Osteocyte (in vitro differentiated cells): ENCODE measurements around the gene SMC6. TPM values are rescaled to one million over a fixed set of nuclear protein-coding genes. Genes with fewer than 3 reads are reported as not detected.

Experiments used
- DNase-seq: peaks from one replicate; pipeline ENCODE4 v3.0.0; 2021; ENCODE audit warnings: mixed read lengths; ENCODE audit not compliant: unreplicated experiment; ENCODE audit errors: extremely low spot score
- H3K27ac Mint-ChIP-seq: one replicate; pipeline ENCODE4 v1.8.0; 2021; ENCODE audit warnings: mild to moderate bottlenecking, mixed read lengths; ENCODE audit not compliant: unreplicated experiment
- H3K27me3 Mint-ChIP-seq: one replicate; pipeline ENCODE4 v1.8.0; 2021; ENCODE audit warnings: mixed read lengths; ENCODE audit not compliant: unreplicated experiment
- H3K36me3 Mint-ChIP-seq: one replicate; pipeline ENCODE4 v1.8.0; 2021; ENCODE audit warnings: mixed read lengths; ENCODE audit not compliant: unreplicated experiment
- H3K4me1 Mint-ChIP-seq: one replicate; pipeline ENCODE4 v1.8.0; 2021; ENCODE audit warnings: mixed read lengths; ENCODE audit not compliant: unreplicated experiment
- H3K4me3 Mint-ChIP-seq: one replicate; pipeline ENCODE4 v1.8.0; 2021; ENCODE audit warnings: mild to moderate bottlenecking, moderate library complexity, mixed read lengths; ENCODE audit not compliant: unreplicated experiment
- H3K9me3 Mint-ChIP-seq: one replicate; pipeline ENCODE4 v1.8.0; 2021; ENCODE audit warnings: mixed read lengths; ENCODE audit not compliant: unreplicated experiment
- total RNA-seq: library from RNA; stranded (reverse); gene quantifications from 2 replicates; pipeline ENCODE4 v1.2.1, GENCODE V29; 2021
- TF ChIP-seq, protein P1 (sequence below): fragments of 200-600 bp; sonication (generic); IDR thresholded peaks from 2 replicates; pipeline ENCODE4 v1.5.0; 2021; ENCODE audit warnings: antibody characterized with exemption, mild to moderate bottlenecking, moderate library complexity

The SMC6 gene
- total RNA-seq, 1 donor from 2014 or later = 21.3 TPM

GRCh38 chr2:17709897-17710296 is 43.7 kb downstream of the SMC6 start:
- Mint-ChIP-seq H3K4me3 (no peak overlapping the region), H3K27me3 (no peaks in the 10 kb centered on the region), H3K27ac (no peak overlapping the region), H3K36me3 (peaks cover 27% of the 10 kb centered on the region), H3K4me1 (no peaks in the 10 kb centered on the region), H3K9me3 (no peaks in the 10 kb centered on the region)
- TF ChIP-seq, protein P1, sequence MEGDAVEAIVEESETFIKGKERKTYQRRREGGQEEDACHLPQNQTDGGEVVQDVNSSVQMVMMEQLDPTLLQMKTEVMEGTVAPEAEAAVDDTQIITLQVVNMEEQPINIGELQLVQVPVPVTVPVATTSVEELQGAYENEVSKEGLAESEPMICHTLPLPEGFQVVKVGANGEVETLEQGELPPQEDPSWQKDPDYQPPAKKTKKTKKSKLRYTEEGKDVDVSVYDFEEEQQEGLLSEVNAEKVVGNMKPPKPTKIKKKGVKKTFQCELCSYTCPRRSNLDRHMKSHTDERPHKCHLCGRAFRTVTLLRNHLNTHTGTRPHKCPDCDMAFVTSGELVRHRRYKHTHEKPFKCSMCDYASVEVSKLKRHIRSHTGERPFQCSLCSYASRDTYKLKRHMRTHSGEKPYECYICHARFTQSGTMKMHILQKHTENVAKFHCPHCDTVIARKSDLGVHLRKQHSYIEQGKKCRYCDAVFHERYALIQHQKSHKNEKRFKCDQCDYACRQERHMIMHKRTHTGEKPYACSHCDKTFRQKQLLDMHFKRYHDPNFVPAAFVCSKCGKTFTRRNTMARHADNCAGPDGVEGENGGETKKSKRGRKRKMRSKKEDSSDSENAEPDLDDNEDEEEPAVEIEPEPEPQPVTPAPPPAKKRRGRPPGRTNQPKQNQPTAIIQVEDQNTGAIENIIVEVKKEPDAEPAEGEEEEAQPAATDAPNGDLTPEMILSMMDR = no peak
- DNase-seq = no peak

DNA sequence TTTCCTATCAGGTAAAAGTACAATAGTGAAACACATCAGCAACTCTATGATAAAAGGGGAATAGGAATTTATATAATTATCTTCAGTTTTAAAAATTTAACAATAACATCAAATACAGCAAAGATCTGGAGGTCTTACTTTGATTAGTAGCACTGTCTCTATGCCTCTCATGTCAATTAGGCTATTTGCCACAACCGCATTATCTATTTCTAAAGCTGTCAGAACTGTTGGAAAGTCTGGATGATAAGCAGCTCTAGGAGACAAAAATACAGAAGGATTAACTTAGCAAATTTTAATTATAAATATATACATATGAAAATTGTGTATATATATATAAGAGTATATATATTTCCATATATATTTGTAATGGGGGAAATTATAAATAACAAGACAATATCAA is 45.1 kb downstream of the SMC6 start:
- Mint-ChIP-seq H3K4me3 (no peak overlapping the region), H3K27ac (no peak overlapping the region), H3K9me3 (no peaks in the 10 kb centered on the region), H3K27me3 (no peaks in the 10 kb centered on the region), H3K36me3 (peaks cover 28% of the 10 kb centered on the region), H3K4me1 (no peaks in the 10 kb centered on the region)
- TF ChIP-seq, protein P1 = no peak
- DNase-seq = no peak

- Mint-ChIP-seq H3K36me3 (peaks cover 18% of the 10 kb centered on the region), H3K9me3 (no peaks in the 10 kb centered on the region), H3K27ac (no peak overlapping the region), H3K27me3 (no peaks in the 10 kb centered on the region), H3K4me3 (no peak overlapping the region), H3K4me1 (no peaks in the 10 kb centered on the region)
- no peak for DNase-seq
- TF ChIP-seq, protein P1 = no peak
These were observed 46.8 kb downstream of the SMC6 start for GRCh38 chr2:17706845-17707244.

DNA sequence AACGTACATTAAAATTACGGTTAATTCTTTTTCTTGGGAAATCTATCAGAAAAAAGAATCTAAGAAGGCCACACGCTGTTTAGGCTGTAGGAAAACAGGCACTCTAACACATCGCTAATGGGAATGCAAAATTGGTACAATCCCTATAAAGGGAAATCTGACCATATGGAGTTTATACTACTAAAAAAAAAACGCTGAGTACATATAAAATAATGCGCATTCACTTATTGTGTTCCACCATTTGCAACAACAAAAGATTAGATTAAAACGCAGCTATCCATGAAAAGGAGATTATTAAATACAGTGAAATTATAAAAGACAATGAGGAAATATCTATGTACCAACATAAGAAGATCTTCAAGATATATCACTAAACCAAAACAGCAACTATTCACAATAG is 62.8 kb downstream of the SMC6 start:
- H3K27me3 Mint-ChIP-seq = no peaks in the 10 kb centered on the region
- H3K9me3 Mint-ChIP-seq = no peaks in the 10 kb centered on the region
- TF ChIP-seq, protein P1 = no peak
- H3K4me3 Mint-ChIP-seq = no peak overlapping the region
- DNase-seq = no peak
- no peaks in the 10 kb centered on the region for H3K4me1 Mint-ChIP-seq
- H3K36me3 Mint-ChIP-seq = peaks cover 50% of the 10 kb centered on the region
- no peak overlapping the region for H3K27ac Mint-ChIP-seq

DNA sequence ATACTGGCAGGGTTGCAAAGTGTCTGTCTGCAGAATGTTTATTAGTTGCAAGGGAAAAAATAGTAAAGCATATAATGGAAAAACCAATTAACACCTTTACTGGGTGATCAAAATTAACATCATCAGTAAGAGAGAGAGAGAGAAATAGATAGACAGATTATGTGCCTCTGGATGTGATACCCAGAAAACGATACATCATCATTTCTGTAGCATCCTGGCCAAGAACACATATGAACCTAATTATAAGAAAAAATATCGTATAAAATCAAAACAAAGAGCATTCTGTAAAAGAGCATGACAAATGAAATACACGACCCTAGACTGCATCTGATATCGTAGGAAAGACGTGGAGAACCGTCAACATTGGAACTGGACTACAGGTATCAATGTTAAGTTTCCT is 64.6 kb downstream of the SMC6 start:
- no peaks in the 10 kb centered on the region for H3K4me1 Mint-ChIP-seq
- no peak overlapping the region for H3K4me3 Mint-ChIP-seq
- DNase-seq = no peak
- H3K27me3 Mint-ChIP-seq = no peaks in the 10 kb centered on the region
- no peak overlapping the region for H3K27ac Mint-ChIP-seq
- no peaks in the 10 kb centered on the region for H3K9me3 Mint-ChIP-seq
- H3K36me3 Mint-ChIP-seq = peaks cover 45% of the 10 kb centered on the region
- TF ChIP-seq, protein P1 = no peak
